HG03439 (cell line): ENCODE results near the gene VWA3A.
"Not testable (repeated sequence)": the region's sequence is repeated elsewhere in the genome, so short reads cannot be mapped to it uniquely, and the experiment has no call there.

Experiments
- ATAC-seq: cut with Tn5 transposase; IDR thresholded peaks from one replicate; pipeline ENCODE4 v1.9.1; 2021; ENCODE audit warnings: mild to moderate bottlenecking, moderate library complexity; ENCODE audit not compliant: unreplicated experiment

The VWA3A gene

GRCh38 chr16:22092143-22092933 lies at the start of gene VWA3A:
Gene VWA3A, plus strand, starts transcription at chr16:22092541. Its CDS starts 97 bp downstream, at chr16:22092638.
- no peak for ATAC-seq

GRCh38 chr16:22043882-22044281 lies 48.5 kb upstream of the VWA3A start:
- ATAC-seq = not testable (repeated sequence)

DNA sequence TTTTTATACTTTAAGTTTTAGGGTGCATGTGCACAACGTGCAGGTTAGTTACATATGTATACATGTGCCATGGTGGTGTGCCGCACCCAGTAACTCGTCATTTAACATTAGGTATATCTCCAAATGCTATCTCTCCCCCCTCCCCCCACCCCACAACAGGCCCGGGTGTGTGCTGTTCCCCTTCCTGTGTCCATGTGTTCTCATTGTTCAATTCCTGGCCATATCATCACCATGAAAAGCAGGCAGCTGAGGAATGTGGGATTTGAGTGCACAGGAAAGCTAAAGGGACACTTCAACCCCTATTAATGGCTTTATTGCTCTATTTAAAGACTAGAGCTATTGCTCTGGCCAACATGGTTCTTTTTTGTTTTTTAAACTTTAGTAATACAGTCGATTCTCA lies 46.5 kb upstream of the VWA3A start:
- not testable (repeated sequence) for ATAC-seq

- ATAC-seq = no peak
Observed at GRCh38 chr16:22050963-22051362, 41.4 kb upstream of the VWA3A start.

DNA sequence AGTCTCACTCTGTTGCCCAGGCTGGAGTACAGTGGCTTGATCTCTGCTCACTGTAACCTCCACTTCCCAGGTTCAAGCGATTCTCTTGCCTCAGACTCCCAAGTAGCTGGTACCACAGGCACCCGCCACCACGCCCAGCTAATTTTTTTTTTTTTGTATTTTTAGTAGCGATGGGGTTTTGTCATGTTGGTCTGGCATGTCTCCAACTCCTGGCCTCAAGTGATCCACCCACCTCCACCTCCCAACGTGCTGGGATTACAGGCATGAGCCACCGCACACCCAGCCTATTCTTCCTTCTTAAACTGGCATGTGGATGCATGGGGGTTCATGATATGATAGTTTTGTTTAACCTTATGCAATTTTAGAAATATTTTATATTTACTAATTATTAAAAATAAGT lies 39.4 kb upstream of the VWA3A start:
- no peak for ATAC-seq

- no peak for ATAC-seq
Observed at GRCh38 chr16:22053921-22054341, 38.4 kb upstream of the VWA3A start.

DNA sequence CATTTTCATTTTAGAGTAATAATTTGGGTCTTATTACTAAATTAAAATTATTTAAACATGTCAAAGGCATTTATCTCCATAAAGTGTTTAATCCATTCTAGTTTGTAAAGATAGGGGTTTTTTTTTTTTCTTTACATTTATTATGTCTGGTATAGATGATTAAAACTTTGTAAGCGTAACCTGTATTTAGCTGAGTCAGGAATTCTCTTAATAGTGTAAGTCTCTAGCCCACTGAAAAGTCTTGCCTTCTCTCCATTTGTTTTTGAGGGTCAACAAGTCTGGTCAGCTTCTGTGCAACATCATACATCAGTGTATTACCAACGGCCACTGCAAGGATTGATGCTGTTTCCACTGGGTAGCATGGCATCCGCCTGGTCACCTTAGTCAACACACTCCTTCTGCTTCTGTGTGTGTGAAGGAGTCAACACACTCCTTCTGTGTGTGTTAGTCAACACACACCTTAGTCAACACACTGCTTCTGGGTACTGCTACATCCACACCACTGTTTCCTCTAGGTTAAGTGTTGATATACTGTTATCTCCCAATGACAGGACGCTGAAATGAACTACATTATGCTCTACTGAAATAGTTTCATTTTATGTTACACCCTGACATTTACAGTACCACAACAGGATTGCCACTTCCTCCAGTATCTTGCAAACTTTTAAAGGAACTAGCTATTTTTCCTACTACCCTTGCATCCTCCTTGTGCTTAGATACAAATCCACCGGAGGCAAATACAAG lies 37.3 kb upstream of the VWA3A start:
- no peak for ATAC-seq

GRCh38 chr16:22055881-22056280 lies 36.5 kb upstream of the VWA3A start:
- ATAC-seq = no peak

DNA sequence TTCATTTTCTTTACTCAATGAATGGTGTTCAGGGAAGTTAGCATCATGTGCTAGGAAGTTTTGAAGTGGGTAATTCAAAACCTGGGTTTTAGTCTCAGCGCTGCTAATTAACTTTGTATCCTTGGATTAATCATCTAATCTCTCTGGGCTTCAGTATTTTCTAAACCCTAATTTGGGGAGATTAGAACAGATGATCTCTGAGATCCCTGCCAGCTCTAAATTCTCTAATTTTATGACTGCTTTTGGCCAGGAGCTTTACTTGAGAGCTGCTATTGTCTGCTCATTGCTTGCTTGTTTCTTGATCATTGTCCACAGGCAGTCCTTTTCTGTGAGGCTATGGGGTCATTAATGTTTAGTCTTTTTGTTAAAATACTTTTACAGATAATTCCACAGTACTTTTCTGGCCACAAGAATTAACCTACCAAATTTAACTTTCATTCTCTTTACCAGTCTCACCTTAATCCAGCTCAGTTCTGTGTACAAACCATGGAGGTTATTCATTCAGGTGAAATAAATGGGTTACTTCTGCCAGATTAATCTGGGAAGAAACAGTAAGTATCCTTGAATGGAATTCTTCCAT lies 28.4 kb upstream of the VWA3A start:
- no peak for ATAC-seq

- no peak for ATAC-seq
Observed at GRCh38 chr16:22065252-22065651, 27.1 kb upstream of the VWA3A start.

- no peak for ATAC-seq
Observed at GRCh38 chr16:22070361-22071330, 21.7 kb upstream of the VWA3A start.

GRCh38 chr16:22071331-22071910 lies 20.9 kb upstream of the VWA3A start:
- ATAC-seq = no peak

DNA sequence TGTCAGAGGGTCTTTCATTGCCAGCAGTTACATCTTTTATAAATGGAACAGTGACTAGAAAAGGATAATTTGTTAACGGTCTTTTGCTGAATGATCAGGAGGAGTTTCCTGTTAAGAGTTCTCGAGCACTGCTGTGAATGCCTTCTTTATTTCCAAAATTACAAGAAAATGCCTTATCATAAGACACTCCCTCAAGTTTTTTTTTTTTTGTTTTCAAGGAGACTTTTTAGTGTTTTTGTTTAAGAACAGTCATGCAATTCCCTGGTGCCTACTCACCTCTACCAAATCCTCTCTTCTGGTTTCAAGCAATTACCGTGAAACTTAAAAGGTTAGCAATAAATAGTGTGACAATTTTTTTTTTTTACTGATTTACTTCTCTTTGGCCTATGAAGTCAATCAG lies 19.0 kb upstream of the VWA3A start:
- no peak for ATAC-seq

GRCh38 chr16:22075043-22075757 lies 17.1 kb upstream of the VWA3A start:
- ATAC-seq = no peak

GRCh38 chr16:22075776-22076175 lies 16.6 kb upstream of the VWA3A start:
- ATAC-seq = no peak

GRCh38 chr16:22077700-22078313 lies 14.5 kb upstream of the VWA3A start:
- ATAC-seq = no peak

- ATAC-seq = no peak
Observed at GRCh38 chr16:22078656-22079055, 13.7 kb upstream of the VWA3A start.

DNA sequence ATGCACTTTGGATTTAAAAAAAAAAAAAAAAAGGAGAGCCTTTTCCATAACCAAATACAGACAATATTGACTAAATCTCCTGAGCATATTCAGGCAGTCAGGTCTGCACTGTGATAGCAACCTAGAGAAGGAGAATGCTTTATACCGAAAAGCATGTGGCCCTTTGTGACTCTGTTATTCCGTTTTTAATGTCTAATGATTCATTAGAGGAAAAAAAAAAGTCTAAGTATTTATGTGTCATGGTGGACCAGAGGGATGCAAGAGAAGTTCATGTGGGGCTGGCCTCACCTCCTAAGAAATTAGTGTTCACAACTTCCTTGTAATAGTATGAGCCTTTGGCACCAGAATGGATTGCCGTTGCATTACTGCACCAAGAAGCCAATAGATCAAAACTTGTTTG lies 11.3 kb upstream of the VWA3A start:
- ATAC-seq = no peak

- no peak for ATAC-seq
Observed at GRCh38 chr16:22086440-22086839, 5.9 kb upstream of the VWA3A start.
